ENCODE data around the gene SPEM1. TPM values are rescaled to one million over a fixed set of nuclear protein-coding genes. Genes with fewer than 3 reads are reported as not detected.

Gene SPEM1
- total RNA-seq, 1 experiment from 2014 or later, result not detected

GRCh38 chr17:7405350-7406234, 14.5 kb upstream of the SPEM1 start:
- H3K4me3 ChIP-seq (ENCODE audit: low read length), result no peak overlapping the region
- H3K27me3 ChIP-seq (ENCODE audit: low read length), result no peaks in the 10 kb centered on the region
- H3K36me3 ChIP-seq (ENCODE audit: insufficient read depth, low read length), result no peaks in the 10 kb centered on the region
- H3K79me2 ChIP-seq (ENCODE audit: low read length), result no peaks in the 10 kb centered on the region
- no peak overlapping the region for H3K4me2 ChIP-seq (ENCODE audit: low read depth, low read length, poor library complexity, severe bottlenecking)
- no peaks in the 10 kb centered on the region; the same call in 1 of the 2 replicates for H4K20me1 ChIP-seq (ENCODE audit: insufficient read depth, low read depth, low read length)
- H3K9ac ChIP-seq (ENCODE audit: low read length), result no peak overlapping the region
- no peak overlapping the region for H2AFZ ChIP-seq (ENCODE audit: low read length)
- H3K9me2 ChIP-seq (replicated peaks; ENCODE audit: insufficient read depth, low read length), result no peaks in the 10 kb centered on the region
- DNase-seq, result no peak
- H3K4me1 ChIP-seq (ENCODE audit: low read length), result peaks cover 17% of the 10 kb centered on the region
- H3K9me3 ChIP-seq (ENCODE audit: low read length), result no peaks in the 10 kb centered on the region
- H3K27ac ChIP-seq (ENCODE audit: low read length), result no peak overlapping the region

GRCh38 chr17:7406235-7406825, 13.8 kb upstream of the SPEM1 start:
- H2AFZ ChIP-seq (ENCODE audit: low read length), result no peak overlapping the region
- no peak overlapping the region for H3K4me2 ChIP-seq (ENCODE audit: low read depth, low read length, poor library complexity, severe bottlenecking)
- no peak overlapping the region for H3K27ac ChIP-seq (ENCODE audit: low read length)
- H3K9me3 ChIP-seq (ENCODE audit: low read length), result no peaks in the 10 kb centered on the region
- H3K79me2 ChIP-seq (ENCODE audit: low read length), result no peaks in the 10 kb centered on the region
- no peaks in the 10 kb centered on the region for H3K36me3 ChIP-seq (ENCODE audit: insufficient read depth, low read length)
- no peak overlapping the region for H3K9ac ChIP-seq (ENCODE audit: low read length)
- no peaks in the 10 kb centered on the region for H3K27me3 ChIP-seq (ENCODE audit: low read length)
- peaks cover 17% of the 10 kb centered on the region for H3K4me1 ChIP-seq (ENCODE audit: low read length)
- H4K20me1 ChIP-seq (ENCODE audit: insufficient read depth, low read depth, low read length), result no peaks in the 10 kb centered on the region; the same call in 1 of the 2 replicates
- H3K9me2 ChIP-seq (replicated peaks; ENCODE audit: insufficient read depth, low read length), result no peaks in the 10 kb centered on the region
- no peak for DNase-seq
- no peak overlapping the region for H3K4me3 ChIP-seq (ENCODE audit: low read length)

GRCh38 chr17:7407082-7407481, 13.0 kb upstream of the SPEM1 start:
- Histone ChIP-seq H3K36me3 (ENCODE audit: insufficient read depth, low read length) (no peaks in the 10 kb centered on the region), H3K79me2 (ENCODE audit: low read length) (no peaks in the 10 kb centered on the region), H3K9ac (ENCODE audit: low read length) (no peak overlapping the region), H3K9me3 (ENCODE audit: low read length) (no peaks in the 10 kb centered on the region), H2AFZ (ENCODE audit: low read length) (no peak overlapping the region), H4K20me1 (ENCODE audit: insufficient read depth, low read depth, low read length) (no peaks in the 10 kb centered on the region; the same call in 1 of the 2 replicates), H3K27me3 (ENCODE audit: low read length) (no peaks in the 10 kb centered on the region), H3K4me3 (ENCODE audit: low read length) (no peak overlapping the region), H3K27ac (ENCODE audit: low read length) (no peak overlapping the region), H3K9me2 (replicated peaks; ENCODE audit: insufficient read depth, low read length) (no peaks in the 10 kb centered on the region), H3K4me2 (ENCODE audit: low read depth, low read length, poor library complexity, severe bottlenecking) (no peak overlapping the region), H3K4me1 (ENCODE audit: low read length) (peaks cover 17% of the 10 kb centered on the region)
- DNase-seq, result no peak

GRCh38 chr17:7407485-7408251, 12.5 kb upstream of the SPEM1 start, which contains the start of gene NLGN2:
Gene NLGN2, plus strand, starts transcription at chr17:7407845. Its CDS starts 411 bp downstream, at chr17:7408256.
- no peaks in the 10 kb centered on the region for H3K27me3 ChIP-seq (ENCODE audit: low read length)

GRCh38 chr17:7408252-7408727, 11.8 kb upstream of the SPEM1 start:
- H3K36me3 ChIP-seq (ENCODE audit: insufficient read depth, low read length), result no peaks in the 10 kb centered on the region
- H3K79me2 ChIP-seq (ENCODE audit: low read length), result no peaks in the 10 kb centered on the region
- H3K4me1 ChIP-seq (ENCODE audit: low read length), result peaks cover 12% of the 10 kb centered on the region
- H4K20me1 ChIP-seq (ENCODE audit: insufficient read depth, low read depth, low read length), result no peaks in the 10 kb centered on the region
- H3K27ac ChIP-seq (ENCODE audit: low read length), result no peak overlapping the region
- no peak overlapping the region for H3K9ac ChIP-seq (ENCODE audit: low read length)
- no peaks in the 10 kb centered on the region for H3K9me3 ChIP-seq (ENCODE audit: low read length)
- H3K27me3 ChIP-seq (ENCODE audit: low read length), result no peaks in the 10 kb centered on the region
- H3K9me2 ChIP-seq (replicated peaks; ENCODE audit: insufficient read depth, low read length), result no peaks in the 10 kb centered on the region
- H3K4me3 ChIP-seq (ENCODE audit: low read length), result no peak overlapping the region
- DNase-seq, result no peak
- no peak overlapping the region for H3K4me2 ChIP-seq (ENCODE audit: low read depth, low read length, poor library complexity, severe bottlenecking)
- no peak overlapping the region for H2AFZ ChIP-seq (ENCODE audit: low read length)

More at GRCh38 chr17:7407485-7408251, 12.5 kb upstream of the SPEM1 start, which contains the start of gene NLGN2:
- H3K9ac ChIP-seq (ENCODE audit: low read length), result no peak within 1 kb of the TSS
- peaks cover 17% of the 10 kb centered on the region for H3K4me1 ChIP-seq (ENCODE audit: low read length)
- no peaks in the 10 kb centered on the region for H3K79me2 ChIP-seq (ENCODE audit: low read length)
- no peaks in the 10 kb centered on the region for H3K36me3 ChIP-seq (ENCODE audit: insufficient read depth, low read length)
- no peak within 1 kb of the TSS for H3K4me3 ChIP-seq (ENCODE audit: low read length)
- DNase-seq, result no peak
- H2AFZ ChIP-seq (ENCODE audit: low read length), result no peak within 1 kb of the TSS
- no peaks in the 10 kb centered on the region for H3K9me2 ChIP-seq (replicated peaks; ENCODE audit: insufficient read depth, low read length)
- no peaks in the 10 kb centered on the region for H3K9me3 ChIP-seq (ENCODE audit: low read length)
- H3K4me2 ChIP-seq (ENCODE audit: low read depth, low read length, poor library complexity, severe bottlenecking), result no peak within 1 kb of the TSS
- H3K27ac ChIP-seq (ENCODE audit: low read length), result no peak within 1 kb of the TSS
- H4K20me1 ChIP-seq (ENCODE audit: insufficient read depth, low read depth, low read length), result no peaks in the 10 kb centered on the region; the same call in 1 of the 2 replicates

GRCh38 chr17:7408863-7409262, 11.3 kb upstream of the SPEM1 start:
- Histone ChIP-seq H3K9me3 (ENCODE audit: low read length) (no peaks in the 10 kb centered on the region), H3K36me3 (ENCODE audit: insufficient read depth, low read length) (no peaks in the 10 kb centered on the region), H3K9ac (ENCODE audit: low read length) (no peak overlapping the region), H3K9me2 (replicated peaks; ENCODE audit: insufficient read depth, low read length) (no peaks in the 10 kb centered on the region), H3K27me3 (ENCODE audit: low read length) (no peaks in the 10 kb centered on the region), H4K20me1 (ENCODE audit: insufficient read depth, low read depth, low read length) (no peaks in the 10 kb centered on the region), H3K4me1 (ENCODE audit: low read length) (peaks cover 8% of the 10 kb centered on the region), H2AFZ (ENCODE audit: low read length) (no peak overlapping the region), H3K27ac (ENCODE audit: low read length) (no peak overlapping the region), H3K4me2 (ENCODE audit: low read depth, low read length, poor library complexity, severe bottlenecking) (no peak overlapping the region), H3K79me2 (ENCODE audit: low read length) (no peaks in the 10 kb centered on the region), H3K4me3 (ENCODE audit: low read length) (no peak overlapping the region)
- no peak for DNase-seq

- Histone ChIP-seq H3K9me2 (replicated peaks; ENCODE audit: insufficient read depth, low read length) (no peaks in the 10 kb centered on the region), H3K27me3 (ENCODE audit: low read length) (no peaks in the 10 kb centered on the region), H3K4me2 (ENCODE audit: low read depth, low read length, poor library complexity, severe bottlenecking) (no peak overlapping the region), H3K79me2 (ENCODE audit: low read length) (no peaks in the 10 kb centered on the region), H3K27ac (ENCODE audit: low read length) (no peak overlapping the region), H4K20me1 (ENCODE audit: insufficient read depth, low read depth, low read length) (no peaks in the 10 kb centered on the region), H3K4me1 (ENCODE audit: low read length) (peaks cover 8% of the 10 kb centered on the region), H3K9ac (ENCODE audit: low read length) (no peak overlapping the region), H3K4me3 (ENCODE audit: low read length) (no peak overlapping the region), H3K36me3 (ENCODE audit: insufficient read depth, low read length) (no peaks in the 10 kb centered on the region), H2AFZ (ENCODE audit: low read length) (no peak overlapping the region), H3K9me3 (ENCODE audit: low read length) (no peaks in the 10 kb centered on the region)
- DNase-seq, result no peak
Measured at GRCh38 chr17:7409716-7410115, 10.4 kb upstream of the SPEM1 start.
